HG03159 (cell line): Measurements from ENCODE around the gene ZNF488.

Experiments used
- ATAC-seq: cut with Tn5 transposase; IDR thresholded peaks from one replicate; pipeline ENCODE4 v1.9.1; 2021; ENCODE audit warnings: mild to moderate bottlenecking, moderate library complexity; ENCODE audit not compliant: unreplicated experiment

ZNF488 gene

GRCh38 chr10:47367646-47368045 lies 16.4 kb downstream of the ZNF488 start:
- no peak for ATAC-seq

GRCh38 chr10:47366731-47367460 lies 17.2 kb downstream of the ZNF488 start:
- no peak for ATAC-seq

- no peak for ATAC-seq
Measured at GRCh38 chr10:47366181-47366631, 17.9 kb downstream of the ZNF488 start.

GRCh38 chr10:47365431-47366180 lies 18.5 kb downstream of the ZNF488 start:
- no peak for ATAC-seq

GRCh38 chr10:47364911-47365310 lies 19.2 kb downstream of the ZNF488 start:
- no peak for ATAC-seq

GRCh38 chr10:47364366-47364765 lies 19.7 kb downstream of the ZNF488 start:
- no peak for ATAC-seq

GRCh38 chr10:47363781-47364180 lies 20.3 kb downstream of the ZNF488 start:
- no peak for ATAC-seq

GRCh38 chr10:47362199-47362598 lies 21.9 kb downstream of the ZNF488 start:
- ATAC-seq = no peak

- no peak for ATAC-seq
Measured at GRCh38 chr10:47361293-47361692, 22.8 kb downstream of the ZNF488 start.

- ATAC-seq = no peak
Measured at GRCh38 chr10:47360419-47361040, 23.6 kb downstream of the ZNF488 start.

GRCh38 chr10:47359626-47360418 lies 24.3 kb downstream of the ZNF488 start:
- ATAC-seq = no peak

GRCh38 chr10:47359101-47359500 lies 25.0 kb downstream of the ZNF488 start:
- no peak for ATAC-seq

GRCh38 chr10:47358457-47358856 lies 25.6 kb downstream of the ZNF488 start:
- no peak for ATAC-seq

GRCh38 chr10:47357911-47358310 lies 26.2 kb downstream of the ZNF488 start:
- ATAC-seq = no peak

GRCh38 chr10:47357131-47357582 lies 26.9 kb downstream of the ZNF488 start:
- no peak for ATAC-seq

- no peak for ATAC-seq
Measured at GRCh38 chr10:47356708-47357107, 27.4 kb downstream of the ZNF488 start.

- ATAC-seq = no peak
Measured at GRCh38 chr10:47354900-47355299, 29.2 kb downstream of the ZNF488 start.

- ATAC-seq = no peak
Measured at GRCh38 chr10:47354165-47354564, 29.9 kb downstream of the ZNF488 start.

- ATAC-seq = no peak
Measured at GRCh38 chr10:47353351-47353750, 30.7 kb downstream of the ZNF488 start.

- ATAC-seq = no peak
Measured at GRCh38 chr10:47351899-47352815, 31.9 kb downstream of the ZNF488 start.
